ENCODE measurements around the gene PLEKHB2.

Gene PLEKHB2

GRCh38 chr2:131125195-131125757, 20.1 kb downstream of the PLEKHB2 start:
- Histone ChIP-seq H2AK5ac (ENCODE audit: low read length) (no peak overlapping the region), H3K79me2 (ENCODE audit: control insufficient read depth, insufficient read depth, low read length, poor library complexity) (peaks cover 3% of the 10 kb centered on the region), H3K23ac (ENCODE audit: low read length) (no peak overlapping the region), H4K8ac (ENCODE audit: low read depth, low read length) (no peak overlapping the region), H3K9me3 (ENCODE audit: insufficient read depth, low read depth, low read length) (no peaks in the 10 kb centered on the region), H3K36me3 (ENCODE audit: control insufficient read depth in 1 of 2, insufficient read depth in 2 of 2, low read length in 2 of 2) (peaks cover 19 to 34% of the 10 kb centered on the region in 2 experiments), H3K9ac (ENCODE audit: low read length) (no peak overlapping the region), H3K4me2 (ENCODE audit: low read length) (no peak overlapping the region), H4K12ac (ENCODE audit: low read depth, low read length) (no peak overlapping the region), H2BK5ac (ENCODE audit: low read depth, low read length, poor library complexity) (no peak overlapping the region), H3K14ac (ENCODE audit: low read length) (no peak overlapping the region), H2AFZ (ENCODE audit: insufficient read depth, low read length, poor library complexity) (no peak overlapping the region), H3K4me1 (ENCODE audit: control insufficient read depth in 1 of 2, insufficient read depth in 2 of 2, low read length in 2 of 2) (peaks cover 3 to 6% of the 10 kb centered on the region in 2 experiments), H3K18ac (ENCODE audit: low read length) (no peak overlapping the region), H3K79me1 (ENCODE audit: low read length) (peaks cover 2% of the 10 kb centered on the region), H3K27ac (ENCODE audit: low read depth, low read length) (no peak overlapping the region), H3K4ac (ENCODE audit: low read depth, low read length) (no peak overlapping the region), H3K27me3 (ENCODE audit: insufficient read depth, low read length) (no peaks in the 10 kb centered on the region), H4K91ac (ENCODE audit: low read depth, low read length) (no peak overlapping the region), H3K4me3 (ENCODE audit: low read depth, low read length) (no peak overlapping the region), H2BK120ac (ENCODE audit: insufficient read depth, low read length, poor library complexity) (no peak overlapping the region), H2BK12ac (ENCODE audit: low read length) (no peak overlapping the region)
- no peak for DNase-seq
- WGBS (ENCODE audit: extremely low coverage, insufficient coverage, insufficient read length) = no CpG with 5 or more reads among the region's 7 CpGs

- H3K4me3 ChIP-seq (ENCODE audit: low read depth, low read length) = no peak overlapping the region
- peaks cover 3 to 6% of the 10 kb centered on the region in 2 experiments for H3K4me1 ChIP-seq (ENCODE audit: control insufficient read depth in 1 of 2, insufficient read depth in 2 of 2, low read length in 2 of 2)
- no peak overlapping the region for H2AFZ ChIP-seq (ENCODE audit: insufficient read depth, low read length, poor library complexity)
- peaks cover 24 to 37% of the 10 kb centered on the region in 2 experiments for H3K36me3 ChIP-seq (ENCODE audit: control insufficient read depth in 1 of 2, insufficient read depth in 2 of 2, low read length in 2 of 2)
- WGBS (ENCODE audit: extremely low coverage, insufficient coverage, insufficient read length) = no CpG with 5 or more reads among the region's 5 CpGs
- no peak overlapping the region for H2BK120ac ChIP-seq (ENCODE audit: insufficient read depth, low read length, poor library complexity)
- no peak overlapping the region for H3K14ac ChIP-seq (ENCODE audit: low read length)
- H3K79me2 ChIP-seq (ENCODE audit: control insufficient read depth, insufficient read depth, low read length, poor library complexity) = no peaks in the 10 kb centered on the region
- H4K8ac ChIP-seq (ENCODE audit: low read depth, low read length) = no peak overlapping the region
- no peak overlapping the region for H4K12ac ChIP-seq (ENCODE audit: low read depth, low read length)
- H3K9ac ChIP-seq (ENCODE audit: low read length) = no peak overlapping the region
- DNase-seq = peak; percentile 18 to 60
- H2BK5ac ChIP-seq (ENCODE audit: low read depth, low read length, poor library complexity) = no peak overlapping the region
- no peaks in the 10 kb centered on the region for H3K27me3 ChIP-seq (ENCODE audit: insufficient read depth, low read length)
- H3K79me1 ChIP-seq (ENCODE audit: low read length) = peaks cover 2% of the 10 kb centered on the region
- no peak overlapping the region for H2AK5ac ChIP-seq (ENCODE audit: low read length)
- H3K4ac ChIP-seq (ENCODE audit: low read depth, low read length) = no peak overlapping the region
- no peak overlapping the region for H2BK12ac ChIP-seq (ENCODE audit: low read length)
- H3K23ac ChIP-seq (ENCODE audit: low read length) = no peak overlapping the region
- no peak overlapping the region for H3K27ac ChIP-seq (ENCODE audit: low read depth, low read length)
- no peaks in the 10 kb centered on the region for H3K9me3 ChIP-seq (ENCODE audit: insufficient read depth, low read depth, low read length)
- no peak overlapping the region for H4K91ac ChIP-seq (ENCODE audit: low read depth, low read length)
- H3K4me2 ChIP-seq (ENCODE audit: low read length) = no peak overlapping the region
- no peak overlapping the region for H3K18ac ChIP-seq (ENCODE audit: low read length)
Observed at GRCh38 chr2:131126436-131126835, 21.3 kb downstream of the PLEKHB2 start.

DNA sequence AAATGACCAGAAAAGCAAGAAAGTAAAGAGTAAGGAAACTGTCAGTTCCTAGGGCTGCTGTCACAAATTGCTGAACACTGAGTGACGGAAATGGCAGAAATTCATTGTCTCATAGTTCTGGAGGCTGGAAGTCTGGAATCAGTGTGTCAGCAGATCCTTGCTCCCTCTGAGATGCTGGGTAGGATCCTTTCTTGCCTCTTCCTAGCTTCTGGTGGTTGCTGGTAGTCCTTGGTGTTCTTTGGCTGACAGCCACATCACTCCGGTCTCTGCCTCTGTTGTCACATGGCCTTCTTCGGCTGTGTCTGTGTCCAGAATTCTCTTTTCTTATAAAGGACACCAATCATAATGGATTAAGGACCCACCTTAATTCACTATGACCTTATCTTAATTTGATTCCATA, 21.9 kb downstream of the PLEKHB2 start:
- no CpG with 5 or more reads among the region's 3 CpGs for WGBS (ENCODE audit: extremely low coverage, insufficient coverage, insufficient read length)
- no peak overlapping the region for H2AK5ac ChIP-seq (ENCODE audit: low read length)

DNA sequence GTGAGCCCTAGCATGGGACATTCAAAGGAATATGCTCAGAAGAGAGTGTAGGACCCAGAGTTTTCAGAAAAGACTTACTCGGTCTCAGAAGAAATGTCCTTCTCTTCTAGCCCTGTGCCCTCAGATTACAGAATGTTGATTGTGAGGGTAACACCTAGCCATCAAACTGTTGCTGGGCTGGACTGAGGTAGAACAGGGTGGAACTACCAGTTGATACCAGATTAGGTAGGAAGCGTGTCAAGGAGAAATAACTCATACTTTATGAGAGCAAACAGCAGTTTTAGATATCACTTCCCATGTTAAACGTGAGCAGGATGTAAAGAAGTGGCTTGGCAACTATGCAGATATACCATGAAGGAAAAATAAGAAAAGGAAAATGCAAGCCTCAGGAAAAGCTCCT, 22.8 kb downstream of the PLEKHB2 start:
- H2BK120ac ChIP-seq (ENCODE audit: insufficient read depth, low read length, poor library complexity) = no peak overlapping the region
- no peak overlapping the region for H4K8ac ChIP-seq (ENCODE audit: low read depth, low read length)
- no CpG with 5 or more reads among the region's 3 CpGs for WGBS (ENCODE audit: extremely low coverage, insufficient coverage, insufficient read length)

More for the DNA sequence above, 21.9 kb downstream of the PLEKHB2 start:
- peak in 1 of 2 donors; percentile 13 for DNase-seq
- no peak overlapping the region for H3K4me2 ChIP-seq (ENCODE audit: low read length)
- no peak overlapping the region for H3K14ac ChIP-seq (ENCODE audit: low read length)
- H3K9ac ChIP-seq (ENCODE audit: low read length) = no peak overlapping the region
- H3K36me3 ChIP-seq (ENCODE audit: control insufficient read depth in 1 of 2, insufficient read depth in 2 of 2, low read length in 2 of 2) = peaks cover 22 to 36% of the 10 kb centered on the region in 2 experiments
- no peak overlapping the region for H3K27ac ChIP-seq (ENCODE audit: low read depth, low read length)
- H4K91ac ChIP-seq (ENCODE audit: low read depth, low read length) = no peak overlapping the region
- H2BK5ac ChIP-seq (ENCODE audit: low read depth, low read length, poor library complexity) = no peak overlapping the region
- H3K79me2 ChIP-seq (ENCODE audit: control insufficient read depth, insufficient read depth, low read length, poor library complexity) = no peaks in the 10 kb centered on the region
- no peak overlapping the region for H4K8ac ChIP-seq (ENCODE audit: low read depth, low read length)
- H3K4me1 ChIP-seq (ENCODE audit: control insufficient read depth in 1 of 2, insufficient read depth in 2 of 2, low read length in 2 of 2) = peaks cover 3 to 6% of the 10 kb centered on the region in 2 experiments
- H3K23ac ChIP-seq (ENCODE audit: low read length) = no peak overlapping the region
- no peak overlapping the region for H3K18ac ChIP-seq (ENCODE audit: low read length)
- H3K9me3 ChIP-seq (ENCODE audit: insufficient read depth, low read depth, low read length) = no peaks in the 10 kb centered on the region
- no peak overlapping the region for H3K4ac ChIP-seq (ENCODE audit: low read depth, low read length)
- no peak overlapping the region for H4K12ac ChIP-seq (ENCODE audit: low read depth, low read length)
- no peak overlapping the region for H2BK12ac ChIP-seq (ENCODE audit: low read length)
- no peak overlapping the region for H2BK120ac ChIP-seq (ENCODE audit: insufficient read depth, low read length, poor library complexity)
- H3K27me3 ChIP-seq (ENCODE audit: insufficient read depth, low read length) = no peaks in the 10 kb centered on the region
- no peak overlapping the region for H3K4me3 ChIP-seq (ENCODE audit: low read depth, low read length)
- peaks cover 2% of the 10 kb centered on the region for H3K79me1 ChIP-seq (ENCODE audit: low read length)
- no peak overlapping the region for H2AFZ ChIP-seq (ENCODE audit: insufficient read depth, low read length, poor library complexity)

More for the DNA sequence above, 22.8 kb downstream of the PLEKHB2 start:
- H3K4ac ChIP-seq (ENCODE audit: low read depth, low read length) = no peak overlapping the region
- H2AK5ac ChIP-seq (ENCODE audit: low read length) = no peak overlapping the region
- H4K91ac ChIP-seq (ENCODE audit: low read depth, low read length) = no peak overlapping the region
- no peaks in the 10 kb centered on the region for H3K79me2 ChIP-seq (ENCODE audit: control insufficient read depth, insufficient read depth, low read length, poor library complexity)
- DNase-seq = no peak
- H3K4me1 ChIP-seq (ENCODE audit: control insufficient read depth in 1 of 2, insufficient read depth in 2 of 2, low read length in 2 of 2) = peaks cover 3 to 6% of the 10 kb centered on the region in 2 experiments
- H3K9ac ChIP-seq (ENCODE audit: low read length) = no peak overlapping the region
- no peak overlapping the region for H4K12ac ChIP-seq (ENCODE audit: low read depth, low read length)
- H3K23ac ChIP-seq (ENCODE audit: low read length) = no peak overlapping the region
- no peaks in the 10 kb centered on the region for H3K27me3 ChIP-seq (ENCODE audit: insufficient read depth, low read length)
- H3K27ac ChIP-seq (ENCODE audit: low read depth, low read length) = no peak overlapping the region
- no peak overlapping the region for H2AFZ ChIP-seq (ENCODE audit: insufficient read depth, low read length, poor library complexity)
- H2BK5ac ChIP-seq (ENCODE audit: low read depth, low read length, poor library complexity) = no peak overlapping the region
- peaks cover 2% of the 10 kb centered on the region for H3K79me1 ChIP-seq (ENCODE audit: low read length)
- peaks cover 22 to 33% of the 10 kb centered on the region in 2 experiments for H3K36me3 ChIP-seq (ENCODE audit: control insufficient read depth in 1 of 2, insufficient read depth in 2 of 2, low read length in 2 of 2)
- no peak overlapping the region for H3K4me3 ChIP-seq (ENCODE audit: low read depth, low read length)
- H3K18ac ChIP-seq (ENCODE audit: low read length) = no peak overlapping the region
- no peak overlapping the region for H3K4me2 ChIP-seq (ENCODE audit: low read length)
- H2BK12ac ChIP-seq (ENCODE audit: low read length) = no peak overlapping the region
- H3K14ac ChIP-seq (ENCODE audit: low read length) = no peak overlapping the region
- no peaks in the 10 kb centered on the region for H3K9me3 ChIP-seq (ENCODE audit: insufficient read depth, low read depth, low read length)

All from trophoblast cell (in vitro differentiated cells and primary cell).